HG03460 (cell line): ENCODE data around the gene SP3.
A peak's percentile ranks its signal among the peaks of the same experiment; 100 is the strongest.

Experiments used
- ATAC-seq: cut with Tn5 transposase; IDR thresholded peaks from one replicate; pipeline ENCODE4 v1.9.1; 2021; ENCODE audit not compliant: unreplicated experiment

The SP3 gene

DNA sequence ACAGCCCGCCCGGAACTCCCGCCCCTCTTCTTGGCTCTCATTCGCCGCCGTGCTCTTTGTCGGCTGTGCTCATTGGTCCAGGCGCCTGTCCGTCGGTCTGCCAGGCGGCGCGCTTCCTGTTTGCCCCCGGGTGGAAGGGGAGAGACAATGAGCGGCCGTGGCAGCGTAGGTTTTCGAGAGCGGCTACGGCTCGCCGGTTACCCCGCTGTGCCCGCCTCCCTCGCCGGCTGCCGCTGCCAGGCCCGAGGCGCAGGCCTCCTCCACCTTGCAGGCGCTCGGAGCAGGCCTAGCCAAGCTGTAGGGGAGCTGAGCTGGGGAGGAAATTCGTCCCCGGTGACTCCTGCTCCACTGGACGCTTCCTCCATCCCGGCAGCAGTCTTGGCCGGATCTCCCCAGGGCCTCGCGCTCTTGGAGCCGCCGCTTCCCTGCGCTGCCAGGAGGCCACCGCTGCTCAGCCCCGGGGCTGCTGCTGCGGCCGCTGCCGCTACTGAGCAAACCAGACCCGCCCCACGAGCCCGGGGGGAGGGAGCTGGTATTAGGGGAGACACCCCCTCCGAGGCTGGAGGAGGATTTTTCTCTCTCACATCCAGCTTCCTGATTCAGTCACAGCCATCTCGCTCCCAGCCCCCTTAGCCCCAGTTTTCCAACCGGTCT is at the start of gene SP3:
Gene SP3 (minus strand): TSS at position 2 of the 654 bp plus-strand sequence. CDS start 202 bp downstream, outside the sequence.
- peak; percentile 68 for ATAC-seq

DNA sequence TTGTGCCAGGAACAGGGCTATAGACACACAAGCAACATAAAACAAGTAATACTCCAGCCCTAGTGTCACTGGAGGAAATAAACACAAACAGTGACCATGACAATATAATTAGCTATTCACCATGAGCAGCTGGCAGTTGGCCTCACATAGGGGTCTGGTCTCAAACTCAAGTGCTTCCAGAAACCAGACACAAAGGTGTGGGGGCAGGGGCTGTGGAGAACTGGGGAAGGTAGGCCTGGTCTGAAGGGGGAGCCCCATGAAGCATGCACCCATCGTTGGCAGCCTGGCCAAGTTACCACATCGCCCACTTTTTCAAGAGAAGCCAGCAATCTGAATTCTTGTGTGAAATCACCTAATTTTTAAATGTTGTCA is 49.5 kb upstream of the SP3 start:
- ATAC-seq = no peak

DNA sequence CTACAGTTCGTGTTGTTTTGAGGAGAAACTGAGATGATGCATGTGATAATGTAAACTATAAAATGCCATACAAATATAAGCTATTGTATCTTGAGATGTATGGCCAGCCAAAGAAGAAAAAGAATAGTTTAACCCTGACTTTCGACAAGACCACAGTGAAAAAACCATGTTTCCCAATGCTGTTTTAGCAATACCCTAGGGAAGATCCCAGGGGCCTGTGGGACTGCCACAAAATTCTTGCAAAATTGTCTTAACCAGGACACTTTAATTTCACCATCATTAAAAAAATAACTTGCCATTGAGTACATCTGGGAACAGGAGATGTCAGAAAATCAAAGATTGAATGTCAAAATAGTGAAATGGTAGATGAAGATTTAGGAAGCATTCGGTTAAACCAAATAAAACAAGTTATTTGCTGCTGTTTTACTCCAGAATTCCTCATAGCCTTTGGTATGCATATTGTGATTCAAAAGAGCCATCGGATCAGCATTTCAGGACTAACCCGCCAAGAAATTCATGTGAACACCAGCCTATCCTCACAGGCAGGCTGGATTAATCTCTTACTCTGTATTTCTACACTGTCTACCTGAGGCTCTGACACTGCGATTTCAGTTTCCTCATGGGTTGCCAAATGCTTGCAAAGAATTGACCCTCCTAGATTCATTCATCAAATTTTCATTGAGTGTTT is 49.0 kb upstream of the SP3 start:
- ATAC-seq = no peak

DNA sequence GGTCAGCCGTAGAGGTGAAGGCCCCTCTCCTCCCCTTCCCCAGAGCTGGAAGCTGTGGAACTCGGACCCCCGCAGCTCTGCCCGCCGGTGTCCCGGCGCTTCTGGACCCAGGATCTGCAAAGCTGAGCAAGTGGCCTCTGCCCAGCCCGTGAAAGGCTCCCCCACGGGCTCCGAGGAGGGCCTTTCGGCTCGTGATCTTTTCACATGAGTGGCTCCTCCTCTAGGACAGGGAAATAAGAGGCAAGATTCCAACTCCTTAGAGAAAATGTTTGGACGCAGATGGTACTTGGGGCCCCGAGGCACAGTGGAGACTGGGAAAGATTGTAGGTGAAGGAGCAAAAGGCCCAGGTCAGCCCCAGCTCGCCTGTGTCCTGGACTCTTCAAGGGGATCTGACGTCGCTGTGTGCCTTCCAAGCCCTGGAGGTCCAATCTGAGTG is 48.2 kb upstream of the SP3 start:
- no peak for ATAC-seq

DNA sequence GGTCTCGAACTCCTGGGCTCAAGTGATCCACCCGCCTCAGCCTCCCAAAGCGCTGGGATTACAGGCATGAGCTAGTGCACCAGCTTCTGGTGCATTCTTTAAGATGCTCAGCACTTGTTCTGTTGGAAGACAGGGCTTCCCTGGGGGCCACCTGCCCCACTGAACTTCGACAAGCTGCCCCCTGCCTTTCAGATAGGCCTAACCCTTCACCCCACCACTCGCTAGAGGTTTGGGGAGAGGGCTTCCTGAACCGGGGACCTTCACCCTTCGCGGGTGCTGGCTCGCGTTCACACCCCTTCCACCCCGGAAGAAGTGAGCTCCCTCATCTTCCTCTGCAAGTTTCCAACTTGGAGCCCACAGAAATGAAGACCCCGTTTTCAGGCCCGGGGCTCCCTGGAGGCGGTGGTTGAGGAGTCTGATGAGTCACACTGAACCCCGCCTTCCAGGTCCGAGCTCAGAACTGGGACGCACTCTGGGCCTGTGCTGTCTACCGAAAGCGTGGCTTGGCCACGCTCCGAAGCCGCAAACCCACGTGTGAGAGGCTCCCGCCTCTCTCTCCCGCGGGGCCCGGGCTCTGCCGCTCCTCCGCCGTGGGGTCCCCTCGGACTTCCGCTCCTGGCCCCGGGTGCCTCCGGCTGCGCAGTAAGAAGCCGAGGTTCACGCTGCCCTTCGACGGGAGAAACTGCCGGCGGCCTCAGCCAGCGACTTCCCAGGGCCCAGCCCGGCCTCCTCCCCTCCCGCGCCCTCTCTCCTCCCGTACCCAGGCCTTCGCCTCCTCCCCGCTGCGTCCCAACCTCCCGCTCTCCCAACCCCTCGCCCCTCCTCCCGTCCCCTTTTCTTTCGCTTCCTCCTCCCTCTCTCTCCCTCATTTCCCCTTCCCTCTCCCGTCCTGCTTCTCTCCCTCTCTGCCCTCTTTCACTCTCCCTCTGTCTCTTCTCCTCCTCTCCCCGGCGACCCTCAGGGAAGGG is 47.5 kb upstream of the SP3 start:
- no peak for ATAC-seq

DNA sequence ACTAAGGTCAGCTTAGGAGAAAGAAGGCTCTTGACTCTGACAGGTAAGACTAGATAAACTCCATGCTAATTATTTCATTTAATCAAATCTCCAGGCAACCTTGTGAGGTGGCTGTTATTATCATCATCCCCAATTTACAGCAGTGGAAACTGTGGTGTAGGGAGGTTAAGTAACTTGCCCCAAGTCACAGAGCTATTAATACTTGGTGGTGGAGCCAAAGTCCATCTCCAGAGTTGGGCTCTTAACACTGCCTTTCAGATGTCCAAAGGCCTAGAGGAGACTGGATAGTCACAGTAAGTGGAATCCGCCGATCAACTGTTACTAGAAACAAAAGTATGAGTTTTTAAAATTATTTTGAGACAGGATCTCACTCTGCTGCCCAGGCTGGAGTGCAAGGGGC is 46.6 kb upstream of the SP3 start:
- ATAC-seq = no peak

DNA sequence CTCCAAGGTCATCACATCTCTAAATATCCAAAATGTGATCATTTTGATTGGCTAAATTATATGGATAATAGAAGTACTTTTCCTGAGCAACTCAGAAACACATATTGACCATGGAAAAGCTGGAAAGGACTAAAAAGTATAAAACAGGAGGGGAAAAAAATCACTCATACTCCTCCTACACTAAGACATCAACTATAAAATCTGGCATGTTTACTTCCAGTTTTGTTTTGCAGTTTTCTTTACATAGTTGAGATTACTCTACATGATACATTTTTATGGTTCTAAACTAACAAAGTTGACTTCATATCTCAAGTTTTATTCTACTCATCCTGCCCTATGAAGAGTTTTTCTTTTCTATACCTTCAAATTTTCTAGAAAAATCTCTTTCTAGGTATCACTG is 46.0 kb upstream of the SP3 start:
- no peak for ATAC-seq

DNA sequence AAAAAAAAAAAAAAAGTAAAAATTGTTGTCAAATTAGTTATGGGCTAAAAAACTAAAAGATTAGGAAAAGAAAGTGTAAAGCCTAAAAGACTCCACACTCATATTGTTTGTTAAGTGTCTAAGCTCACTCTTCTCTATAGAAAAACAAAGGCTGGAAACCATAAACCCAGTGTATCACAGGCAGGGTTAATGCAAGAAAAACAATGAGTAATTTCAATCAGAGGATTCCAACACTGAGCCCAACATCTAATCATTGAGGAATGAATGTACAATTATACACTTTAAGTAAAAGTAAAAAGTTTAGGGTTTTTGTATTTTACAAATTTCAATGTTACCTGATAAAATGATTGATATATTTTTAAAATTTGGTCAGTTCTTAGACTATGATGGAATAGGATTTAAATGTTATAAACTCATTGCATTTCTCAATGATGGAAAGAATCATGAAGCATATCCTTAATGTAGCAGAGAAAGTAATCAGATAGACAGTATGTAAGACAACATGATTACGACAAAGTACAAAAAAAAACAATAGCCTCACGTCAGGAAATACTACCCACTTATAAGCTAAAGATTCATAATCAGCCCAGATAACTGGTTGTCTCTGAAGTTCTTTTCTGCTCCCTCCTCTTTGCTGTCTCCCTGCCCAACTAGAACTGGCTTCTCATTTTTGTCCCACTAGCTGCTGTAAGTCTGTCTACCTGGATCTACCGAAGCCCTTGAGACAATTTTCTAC is 44.5 kb upstream of the SP3 start:
- ATAC-seq = no peak

DNA sequence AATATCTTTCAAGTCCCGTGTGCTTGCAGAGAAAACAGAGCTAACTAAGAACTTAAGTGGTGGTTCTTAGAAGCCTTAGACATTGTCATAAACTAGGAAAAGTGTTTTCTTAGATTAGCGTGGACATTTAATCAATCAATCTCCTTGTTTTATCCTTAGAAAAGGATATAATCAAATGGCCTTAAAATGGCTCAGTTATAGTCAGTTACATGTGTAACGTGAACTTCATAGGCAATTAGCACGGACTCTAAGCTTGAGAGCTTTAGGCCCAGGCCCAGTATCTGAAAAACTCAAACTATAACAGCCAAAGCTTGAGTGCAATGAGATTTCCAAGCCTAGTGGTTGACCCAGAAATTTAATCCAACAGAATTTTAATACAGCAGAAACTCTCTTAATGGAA is 43.5 kb upstream of the SP3 start:
- ATAC-seq = no peak

DNA sequence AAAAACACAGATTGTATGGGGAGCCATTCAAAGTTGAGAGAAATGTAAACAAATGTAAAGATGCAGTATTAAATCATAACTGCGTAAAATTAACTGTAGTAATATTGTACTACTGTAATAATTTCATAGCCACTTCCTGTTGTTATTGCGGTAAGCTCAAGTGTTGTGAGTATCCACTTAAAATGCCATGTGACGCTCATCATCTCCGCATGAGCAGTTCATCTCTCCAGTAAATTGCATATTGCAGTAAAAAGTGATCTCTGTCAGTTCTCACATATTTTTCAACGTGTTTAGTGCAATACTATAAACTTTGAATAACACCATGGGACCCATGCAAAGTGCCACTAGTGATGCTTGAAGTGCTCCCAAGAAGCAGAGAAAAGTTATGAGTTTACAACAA is 41.8 kb upstream of the SP3 start:
- no peak for ATAC-seq

DNA sequence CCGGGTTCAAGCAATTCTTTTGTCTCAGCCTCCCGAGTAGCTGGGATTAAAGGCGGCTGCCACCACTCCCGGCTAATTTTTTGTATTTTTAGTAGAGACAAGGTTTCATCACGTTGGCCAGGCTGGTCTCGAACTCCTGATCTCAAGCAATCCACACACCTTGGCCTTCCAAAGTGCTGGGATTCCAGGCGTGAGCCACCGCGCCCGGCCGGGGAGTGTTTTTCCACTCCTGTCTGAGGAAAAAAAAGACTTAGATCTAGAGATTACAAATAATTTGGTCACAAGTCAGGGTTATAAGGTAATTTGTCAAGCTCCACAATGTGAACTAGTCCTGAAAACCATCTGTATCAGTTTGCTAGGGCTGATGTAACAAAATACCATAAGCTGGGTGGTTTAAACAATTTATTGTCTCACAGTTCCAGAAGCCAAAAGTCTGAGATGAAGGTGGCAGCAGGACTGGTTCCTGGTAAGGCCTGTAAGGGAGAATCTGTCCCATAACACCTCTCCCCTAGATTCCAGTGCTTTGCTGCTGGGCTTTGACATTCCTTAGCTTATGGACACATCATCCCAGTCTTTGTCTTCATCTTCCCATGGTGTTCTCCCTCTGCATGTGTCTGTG is 40.7 kb upstream of the SP3 start:
- ATAC-seq = no peak

DNA sequence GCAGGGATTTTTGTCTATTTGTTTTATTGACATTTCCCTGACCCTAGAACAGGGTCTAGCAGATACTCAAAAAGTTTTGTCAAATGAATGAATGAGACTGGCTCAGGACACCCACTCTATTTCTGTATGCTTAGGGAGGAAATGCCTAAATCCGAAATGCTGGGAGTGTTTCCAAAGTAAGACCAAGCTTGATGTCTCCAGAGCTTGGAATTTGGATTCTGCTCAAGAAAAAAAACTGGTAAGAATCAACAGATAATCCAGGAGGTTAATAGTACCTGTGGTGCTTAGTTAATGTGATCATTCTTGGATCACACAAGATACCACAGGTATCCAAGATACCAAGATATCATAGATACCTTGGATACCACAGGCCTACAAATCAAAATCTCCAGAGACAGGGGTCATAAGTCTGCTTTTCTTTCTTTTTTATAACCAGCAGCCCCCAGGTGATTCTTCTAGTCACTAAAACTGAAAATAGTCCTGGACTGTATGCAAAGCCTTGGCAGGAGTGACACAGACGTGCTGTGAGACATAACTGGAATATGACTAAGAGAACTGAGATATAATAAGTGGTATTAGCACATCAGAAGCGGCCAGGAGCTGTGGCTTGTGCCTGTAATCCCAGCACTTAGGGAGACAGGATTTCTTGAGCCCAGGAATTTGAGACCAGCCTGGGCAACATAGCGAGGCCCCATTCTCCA is 39.9 kb upstream of the SP3 start:
- no peak for ATAC-seq

DNA sequence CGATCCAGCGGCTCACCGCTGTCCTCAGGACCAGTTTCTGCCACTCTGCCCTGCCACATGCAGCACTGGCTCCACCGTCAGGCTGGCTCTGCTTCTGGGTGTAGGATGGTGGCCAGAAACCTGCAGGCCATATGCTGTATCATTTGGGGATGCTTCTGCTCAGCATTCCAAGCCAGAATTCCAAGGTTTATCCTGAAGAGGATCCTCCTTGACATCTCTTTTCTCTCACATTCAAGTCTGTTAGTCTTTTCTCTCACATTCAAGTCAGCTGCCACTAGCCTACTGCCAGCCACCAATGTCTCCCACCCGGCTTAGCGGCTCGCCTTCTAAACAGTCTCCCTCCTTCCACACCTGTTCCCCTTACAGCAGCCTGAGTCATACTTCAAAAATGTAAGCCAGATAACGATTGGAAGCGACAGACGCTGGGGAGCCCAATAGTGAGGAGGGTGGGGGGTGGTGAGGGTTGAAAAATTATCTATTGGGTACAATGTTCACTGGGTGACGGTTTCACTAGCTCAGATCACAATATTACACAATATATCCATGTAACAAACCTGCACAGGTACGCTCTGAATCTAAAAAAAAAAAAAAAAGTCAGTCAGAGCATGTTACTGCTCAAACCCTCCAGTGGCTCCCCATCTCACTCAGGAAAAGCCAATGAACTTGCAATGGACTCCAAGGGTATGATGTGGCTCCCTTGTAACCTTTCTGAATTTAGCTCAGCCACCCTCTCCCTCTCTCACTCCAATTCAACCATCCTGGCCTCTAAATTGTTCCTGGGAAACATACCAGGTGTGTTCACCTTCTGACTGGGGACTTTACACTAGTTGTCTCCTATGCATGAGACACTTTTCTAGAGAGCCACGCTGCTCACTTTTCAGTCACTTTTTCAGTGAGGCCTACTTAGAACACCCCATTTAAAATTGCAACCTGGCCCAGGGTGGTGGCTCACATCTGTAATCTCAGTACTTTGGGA is 38.8 kb upstream of the SP3 start:
- ATAC-seq = no peak

DNA sequence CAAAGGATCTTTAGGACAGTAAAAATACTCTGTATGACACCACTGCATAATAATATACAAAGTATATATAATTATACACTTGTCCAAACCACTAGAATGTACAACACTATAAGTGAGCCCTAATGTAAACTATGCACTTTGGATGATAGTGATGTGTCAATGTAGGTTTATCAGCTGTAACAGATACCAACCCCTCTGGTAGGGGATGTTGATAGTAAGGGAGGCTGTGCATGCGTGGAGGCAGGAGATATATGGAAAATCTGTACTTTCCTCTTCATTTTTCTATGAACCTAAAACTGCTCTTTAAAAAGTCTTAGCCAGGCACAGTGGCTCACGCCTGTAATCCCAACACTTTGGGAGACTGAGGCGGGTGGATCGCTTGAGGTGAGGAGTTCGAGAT is 37.5 kb upstream of the SP3 start:
- ATAC-seq = no peak

DNA sequence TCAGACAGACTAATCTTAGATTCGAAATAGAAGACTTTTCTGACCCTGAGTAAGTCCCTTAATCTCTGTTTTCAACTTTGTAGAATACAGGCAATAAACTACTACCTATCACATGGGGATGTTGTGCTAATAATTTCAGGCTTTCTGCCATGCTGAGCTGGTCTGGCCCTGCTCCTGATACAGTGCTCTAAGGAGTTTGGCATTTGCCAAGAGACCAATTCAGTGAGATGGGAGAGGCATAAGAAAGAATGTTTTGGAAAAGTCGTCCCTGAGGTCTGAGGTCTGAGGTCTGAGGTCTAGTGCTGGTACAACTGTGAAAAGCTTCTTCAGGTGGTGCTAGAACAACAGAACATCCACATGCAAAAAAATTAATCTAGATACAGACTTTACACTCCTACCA is 35.9 kb upstream of the SP3 start:
- ATAC-seq = no peak

DNA sequence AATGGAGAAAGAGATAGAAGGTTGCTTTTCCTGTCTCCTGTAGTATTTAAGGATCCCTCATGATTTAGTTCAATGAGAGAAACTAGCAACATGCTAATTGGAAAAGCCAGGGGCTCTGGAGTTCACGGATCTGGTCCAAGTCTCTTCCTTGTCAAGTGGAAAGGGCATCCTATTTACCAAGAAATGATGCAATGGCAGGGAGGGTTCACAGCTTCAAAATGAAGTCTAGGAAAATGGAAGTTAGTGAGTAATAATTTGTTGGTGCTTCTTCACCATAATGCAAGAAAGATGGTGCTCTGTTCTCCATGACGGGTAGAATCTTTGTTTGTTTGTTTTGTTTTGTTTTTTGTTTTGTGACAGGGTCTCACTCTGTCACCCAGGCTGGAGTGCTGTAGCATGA is 34.6 kb upstream of the SP3 start:
- ATAC-seq = no peak

DNA sequence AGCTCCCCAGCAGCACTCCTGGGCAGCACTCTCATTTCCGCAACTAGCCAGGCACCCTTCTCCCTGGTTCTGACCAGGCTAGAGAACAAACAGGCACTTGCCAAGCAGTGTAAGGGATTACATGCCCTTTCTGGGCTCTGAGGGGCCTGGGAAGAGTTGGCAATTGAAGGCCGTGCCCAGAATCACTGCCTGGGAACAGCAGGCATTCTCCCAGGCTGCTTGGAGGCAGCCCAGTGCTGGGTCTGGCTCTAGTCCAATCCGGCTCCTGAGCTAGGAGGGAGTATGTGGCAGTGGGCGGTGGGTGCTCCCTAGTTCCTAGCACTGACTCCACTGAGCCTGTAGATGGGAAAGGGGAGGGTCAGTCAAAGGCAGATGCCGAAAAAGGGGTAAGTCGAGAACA is 34.1 kb upstream of the SP3 start:
- ATAC-seq = no peak

DNA sequence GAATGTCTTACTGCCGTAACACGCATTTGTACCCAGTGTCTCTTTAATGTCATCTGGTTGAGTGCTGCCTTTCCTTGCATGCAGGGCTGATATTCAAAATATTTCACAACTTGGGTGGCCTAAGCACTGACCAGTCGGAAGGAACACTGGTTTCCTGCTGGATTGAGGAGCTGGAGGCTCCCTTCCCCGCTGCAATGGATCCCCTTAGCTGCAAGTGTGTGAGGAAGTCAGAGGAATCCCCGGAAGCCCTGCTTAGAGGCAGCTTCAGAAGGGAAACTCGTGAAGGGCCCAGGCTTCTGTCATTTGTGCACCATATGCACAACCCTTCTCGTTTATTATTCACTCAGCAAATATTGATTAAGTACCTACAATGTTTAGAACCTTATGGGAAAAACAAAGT is 33.2 kb upstream of the SP3 start:
- no peak for ATAC-seq

DNA sequence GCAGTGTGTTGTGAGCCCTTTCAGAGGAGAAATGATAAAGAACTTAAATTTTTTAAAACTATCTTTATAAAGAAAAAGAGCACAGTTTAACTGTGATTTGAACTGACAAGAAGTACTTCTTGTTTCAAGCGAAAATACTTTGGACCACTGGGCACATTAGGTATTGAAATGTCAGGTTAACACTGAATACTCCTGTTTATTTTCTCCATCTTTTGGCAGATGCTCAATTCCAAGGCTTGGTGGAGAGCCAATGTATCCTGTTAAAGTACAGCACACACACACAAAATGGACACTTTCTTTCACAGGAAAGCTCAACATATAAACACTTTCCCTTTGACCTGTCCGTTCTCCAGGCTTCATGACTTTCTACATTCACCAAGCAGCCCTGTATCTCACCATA is 32.6 kb upstream of the SP3 start:
- ATAC-seq = no peak
